Glutamatergic neuron (in vitro differentiated cells): ENCODE measurements around the gene POLR1H. TPM values are rescaled to one million over a fixed set of nuclear protein-coding genes. Genes with fewer than 3 reads are reported as not detected.

Source experiments
- DNase-seq: peaks from one replicate; pipeline ENCODE4 v3.0.0; 2022
- H3K27ac Mint-ChIP-seq: one replicate; pipeline ENCODE4 v1.8.0; 2020; ENCODE audit warnings: mild to moderate bottlenecking, mixed read lengths, inconsistent platforms; ENCODE audit not compliant: unreplicated experiment
- H3K27me3 Mint-ChIP-seq: one replicate; pipeline ENCODE4 v1.8.0; 2020; ENCODE audit warnings: mild to moderate bottlenecking, moderate library complexity, mixed read lengths, inconsistent platforms; ENCODE audit not compliant: unreplicated experiment
- H3K36me3 Mint-ChIP-seq: one replicate; pipeline ENCODE4 v1.8.0; 2020; ENCODE audit warnings: mild to moderate bottlenecking, mixed read lengths, inconsistent platforms; ENCODE audit not compliant: unreplicated experiment
- H3K4me1 Mint-ChIP-seq: one replicate; pipeline ENCODE4 v1.8.0; 2020; ENCODE audit warnings: mild to moderate bottlenecking, low read depth, mixed read lengths, inconsistent platforms; ENCODE audit not compliant: unreplicated experiment
- H3K4me3 Mint-ChIP-seq: one replicate; pipeline ENCODE4 v1.8.0; 2020; ENCODE audit warnings: mild to moderate bottlenecking, mixed read lengths, inconsistent platforms; ENCODE audit not compliant: unreplicated experiment
- H3K9me3 Mint-ChIP-seq: one replicate; pipeline ENCODE4 v1.8.0; 2020; ENCODE audit warnings: mild to moderate bottlenecking, moderate library complexity, mixed read lengths, inconsistent platforms; ENCODE audit not compliant: unreplicated experiment
- CTCF ChIP-seq: fragments of 200-600 bp; sonication (generic); IDR thresholded peaks from one replicate; pipeline ENCODE4 v1.5.0; 2021; ENCODE audit not compliant: partially characterized antibody, unreplicated experiment
- total RNA-seq: library from RNA; stranded (reverse); fragmentation: NEBNext Ultra II Directional; extraction: Animal tissue kit (Norgen Biotek cat#: 25700); gene quantifications from one replicate; pipeline ENCODE4 v1.2.1, GENCODE V29; 2021; ENCODE audit not compliant: unreplicated experiment

The POLR1H gene
- total RNA-seq, 1 donor from 2014 or later = 17.0 TPM

DNA sequence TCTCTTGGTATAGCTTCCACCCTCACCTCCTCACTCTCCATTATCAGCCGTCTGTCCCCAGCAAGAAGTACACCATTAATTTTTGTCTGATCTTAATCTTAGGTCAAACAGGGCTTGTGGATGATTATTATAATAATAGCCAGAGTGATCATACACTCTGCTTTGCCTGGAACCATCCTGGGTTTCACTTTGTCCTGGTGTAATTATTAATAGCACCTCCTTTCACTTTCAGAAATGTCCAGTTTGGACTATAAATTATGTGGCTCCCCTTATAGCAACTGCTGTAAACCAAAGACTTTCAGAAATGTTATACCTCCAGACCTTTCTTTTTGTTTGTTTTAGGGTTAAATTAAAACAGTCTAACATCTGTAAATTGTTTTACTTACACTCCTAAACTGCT is 52.8 kb downstream of the POLR1H start:
- Mint-ChIP-seq H3K27me3 (peaks cover 5% of the 10 kb centered on the region), H3K4me1 (no peaks in the 10 kb centered on the region), H3K4me3 (no peak overlapping the region), H3K36me3 (no peaks in the 10 kb centered on the region), H3K9me3 (no peaks in the 10 kb centered on the region), H3K27ac (no peak overlapping the region)
- TF ChIP-seq CTCF = no peak
- no peak for DNase-seq

Other genes with a start within 250 kb of the POLR1H start
- gene HLA-G, start 233.4 kb upstream of the POLR1H start, total RNA-seq = not detected
- gene HLA-A, start 118.7 kb upstream of the POLR1H start, total RNA-seq = 60.2 TPM
- gene PPP1R11, start 5.9 kb downstream of the POLR1H start, total RNA-seq = 52.3 TPM
- not detected for gene RNF39, start 14.5 kb downstream of the POLR1H start, total RNA-seq
- gene TRIM31, start 51.8 kb downstream of the POLR1H start, total RNA-seq = not detected
- not detected for gene TRIM40, start 74.9 kb downstream of the POLR1H start, total RNA-seq
- gene TRIM10, start 99.9 kb downstream of the POLR1H start, total RNA-seq = not detected
- not detected for gene TRIM15, start 102.3 kb downstream of the POLR1H start, total RNA-seq
- gene TRIM26, start 152.1 kb downstream of the POLR1H start, total RNA-seq = 58.5 TPM